ENCODE measurements around the gene AQP12A. TPM values are rescaled to one million over a fixed set of nuclear protein-coding genes. Genes with fewer than 3 reads are reported as not detected.
A peak's percentile ranks its signal among the peaks of the same experiment; 100 is the strongest.

Gene AQP12A
- total RNA-seq, 2 donors from 2014 or later, result 29.6 to 130 TPM

- Histone ChIP-seq H3K27me3 (no peaks in the 10 kb centered on the region), H3K9me3 (no peaks in the 10 kb centered on the region), H3K4me1 (peaks cover 11% of the 10 kb centered on the region), H3K4me3 (no peak overlapping the region), H3K36me3 (replicated peaks in 1 of 2; ENCODE audit: insufficient read depth in 1 of 2, low read depth in 2 of 2) (no peaks in the 10 kb centered on the region), H3K27ac (no peak overlapping the region)
- 77 to 82% methylated on average over 35 to 57 of the region's 67 CpGs for WGBS, 2 donors
- intact Hi-C loops (cut with DNase I), result no loop called here
- ATAC-seq (no peak), DNase-seq (peak in 1 of 4 donors; percentile 12)
- no peak for TF ChIP-seq POLR2A (IDR thresholded peaks at IDR 0.05)
- no peak for TF ChIP-seq CTCF (IDR thresholded peaks at IDR 0.05)
Measured at GRCh38 chr2:240701091-240701735, 9.5 kb downstream of the AQP12A start.

- Histone ChIP-seq H3K27me3 (no peaks in the 10 kb centered on the region), H3K36me3 (replicated peaks in 1 of 2; ENCODE audit: insufficient read depth in 1 of 2, low read depth in 2 of 2) (no peaks in the 10 kb centered on the region), H3K9me3 (no peaks in the 10 kb centered on the region), H3K4me1 (peaks cover 11% of the 10 kb centered on the region), H3K27ac (no peak overlapping the region), H3K4me3 (no peak overlapping the region)
- TF ChIP-seq CTCF (IDR thresholded peaks at IDR 0.05), result no peak
- no peak for TF ChIP-seq POLR2A (IDR thresholded peaks at IDR 0.05)
- 87 to 88% methylated on average over 17 to 30 of the region's 30 CpGs for WGBS, 2 donors
- no peak for ATAC-seq
- peak in 1 of 4 donors; percentile 11 for DNase-seq
- intact Hi-C loops (cut with DNase I), result no loop called here
Measured at GRCh38 chr2:240701736-240702639, 10.3 kb downstream of the AQP12A start.

GRCh38 chr2:240702640-240703011, 11.0 kb downstream of the AQP12A start:
- Histone ChIP-seq H3K4me1 (peaks cover 11% of the 10 kb centered on the region), H3K27ac (no peak overlapping the region), H3K36me3 (replicated peaks in 1 of 2; ENCODE audit: insufficient read depth in 1 of 2, low read depth in 2 of 2) (no peaks in the 10 kb centered on the region), H3K9me3 (no peaks in the 10 kb centered on the region), H3K27me3 (no peaks in the 10 kb centered on the region), H3K4me3 (no peak overlapping the region)
- ATAC-seq (no peak), DNase-seq (no peak)
- intact Hi-C loops (cut with DNase I), result no loop called here
- TF ChIP-seq POLR2A (IDR thresholded peaks at IDR 0.05) (no peak), CTCF (IDR thresholded peaks at IDR 0.05) (no peak)
- 74 to 88% methylated on average over 8 to 9 of the region's 9 CpGs for WGBS, 2 donors

GRCh38 chr2:240703417-240704341, 12.0 kb downstream of the AQP12A start:
- peak in 1 of 4 donors; percentile 21 for DNase-seq
- ATAC-seq, result no peak

More at GRCh38 chr2:240703417-240704341, 12.0 kb downstream of the AQP12A start:
- H3K4me3 ChIP-seq, result no peak overlapping the region
- 55 to 59% methylated on average over 7 to 16 of the region's 18 CpGs for WGBS, 2 donors
- no peak for TF ChIP-seq CTCF (IDR thresholded peaks at IDR 0.05)
- H3K9me3 ChIP-seq, result no peaks in the 10 kb centered on the region
- H3K36me3 ChIP-seq (replicated peaks in 1 of 2; ENCODE audit: insufficient read depth in 1 of 2, low read depth in 2 of 2), result no peaks in the 10 kb centered on the region
- no peaks in the 10 kb centered on the region for H3K27me3 ChIP-seq
- H3K27ac ChIP-seq, result no peak overlapping the region
- intact Hi-C loops (cut with DNase I), result no loop called here
- H3K4me1 ChIP-seq, result peaks cover 11% of the 10 kb centered on the region

All from body of pancreas (tissue), 4 donors.